Neural cell (in vitro differentiated cells): Measurements from ENCODE around the gene DOCK9.

Experiments used
- EP300 ChIP-seq: fragments of 450-650 bp; conservative IDR thresholded peaks from 2 replicates; pipeline ENCODE4 v1.6.1; 2014; ENCODE audit warnings: antibody characterized with exemption, mild to moderate bottlenecking, moderate library complexity; ENCODE audit not compliant: poor library complexity, severe bottlenecking
- EZH2 ChIP-seq: fragments of 200-600, 300-800 bp; shearing (Covaris generic), sonication (generic); IDR thresholded peaks from 2 replicates; pipeline ENCODE4 v1.6.1; 2014; ENCODE audit warnings: antibody characterized with exemption, low read length, borderline replicate concordance, mild to moderate bottlenecking; ENCODE audit not compliant: insufficient read depth, poor library complexity, severe bottlenecking
- MXI1 ChIP-seq: fragments of 450-650 bp; conservative IDR thresholded peaks from 2 replicates; pipeline ENCODE4 v1.6.1; 2014; ENCODE audit warnings: antibody characterized with exemption, mild to moderate bottlenecking; ENCODE audit not compliant: poor library complexity, severe bottlenecking
- POLR2AphosphoS5 ChIP-seq: IDR thresholded peaks from 2 replicates; pipeline ENCODE4 v1.6.1; 2012
- RAD21 ChIP-seq: fragments of 450-650 bp; conservative IDR thresholded peaks from 2 replicates; pipeline ENCODE4 v1.6.1; 2014; ENCODE audit warnings: antibody characterized with exemption, mild to moderate bottlenecking, moderate library complexity
- TAF1 ChIP-seq: IDR thresholded peaks from 2 replicates; pipeline ENCODE4 v1.6.1; 2012; ENCODE audit warnings: low read depth
- TF ChIP-seq, protein P1 (sequence below): fragments of 450-650 bp; IDR thresholded peaks from 2 replicates; pipeline ENCODE4 v1.5.1; 2014; ENCODE audit warnings: antibody characterized with exemption, mild to moderate bottlenecking, moderate library complexity; ENCODE audit not compliant: poor library complexity, severe bottlenecking
- TF ChIP-seq, protein P2 (sequence below): IDR thresholded peaks from 2 replicates; pipeline ENCODE4 v1.6.1; 2012; ENCODE audit warnings: borderline replicate concordance

DNA sequence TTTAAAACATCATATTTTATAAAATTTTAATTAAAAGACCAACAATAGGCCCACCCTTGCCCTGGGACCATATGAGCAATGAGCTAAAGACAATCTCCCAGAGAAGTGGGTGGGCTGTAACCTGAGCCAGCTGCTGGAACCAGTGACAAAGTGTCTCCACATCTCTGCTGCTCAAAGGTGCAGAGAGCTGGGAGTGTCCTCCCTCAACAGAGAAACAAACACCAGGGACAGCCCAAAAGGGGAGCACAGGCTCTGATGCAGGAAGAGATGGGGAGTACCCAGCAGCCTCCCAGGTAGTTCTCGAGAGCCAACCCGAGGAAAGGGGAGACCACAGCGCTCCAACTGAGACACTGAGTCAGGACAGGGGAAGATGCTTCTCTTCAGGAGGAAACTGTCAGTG, 39.1 kb downstream of the DOCK9 start:
- TF ChIP-seq, protein P1, sequence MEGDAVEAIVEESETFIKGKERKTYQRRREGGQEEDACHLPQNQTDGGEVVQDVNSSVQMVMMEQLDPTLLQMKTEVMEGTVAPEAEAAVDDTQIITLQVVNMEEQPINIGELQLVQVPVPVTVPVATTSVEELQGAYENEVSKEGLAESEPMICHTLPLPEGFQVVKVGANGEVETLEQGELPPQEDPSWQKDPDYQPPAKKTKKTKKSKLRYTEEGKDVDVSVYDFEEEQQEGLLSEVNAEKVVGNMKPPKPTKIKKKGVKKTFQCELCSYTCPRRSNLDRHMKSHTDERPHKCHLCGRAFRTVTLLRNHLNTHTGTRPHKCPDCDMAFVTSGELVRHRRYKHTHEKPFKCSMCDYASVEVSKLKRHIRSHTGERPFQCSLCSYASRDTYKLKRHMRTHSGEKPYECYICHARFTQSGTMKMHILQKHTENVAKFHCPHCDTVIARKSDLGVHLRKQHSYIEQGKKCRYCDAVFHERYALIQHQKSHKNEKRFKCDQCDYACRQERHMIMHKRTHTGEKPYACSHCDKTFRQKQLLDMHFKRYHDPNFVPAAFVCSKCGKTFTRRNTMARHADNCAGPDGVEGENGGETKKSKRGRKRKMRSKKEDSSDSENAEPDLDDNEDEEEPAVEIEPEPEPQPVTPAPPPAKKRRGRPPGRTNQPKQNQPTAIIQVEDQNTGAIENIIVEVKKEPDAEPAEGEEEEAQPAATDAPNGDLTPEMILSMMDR, result no peak
- TF ChIP-seq RAD21 (no peak), EP300 (no peak), POLR2AphosphoS5 (no peak), TAF1 (no peak), EZH2 (no peak), MXI1 (no peak)
- TF ChIP-seq, protein P2, sequence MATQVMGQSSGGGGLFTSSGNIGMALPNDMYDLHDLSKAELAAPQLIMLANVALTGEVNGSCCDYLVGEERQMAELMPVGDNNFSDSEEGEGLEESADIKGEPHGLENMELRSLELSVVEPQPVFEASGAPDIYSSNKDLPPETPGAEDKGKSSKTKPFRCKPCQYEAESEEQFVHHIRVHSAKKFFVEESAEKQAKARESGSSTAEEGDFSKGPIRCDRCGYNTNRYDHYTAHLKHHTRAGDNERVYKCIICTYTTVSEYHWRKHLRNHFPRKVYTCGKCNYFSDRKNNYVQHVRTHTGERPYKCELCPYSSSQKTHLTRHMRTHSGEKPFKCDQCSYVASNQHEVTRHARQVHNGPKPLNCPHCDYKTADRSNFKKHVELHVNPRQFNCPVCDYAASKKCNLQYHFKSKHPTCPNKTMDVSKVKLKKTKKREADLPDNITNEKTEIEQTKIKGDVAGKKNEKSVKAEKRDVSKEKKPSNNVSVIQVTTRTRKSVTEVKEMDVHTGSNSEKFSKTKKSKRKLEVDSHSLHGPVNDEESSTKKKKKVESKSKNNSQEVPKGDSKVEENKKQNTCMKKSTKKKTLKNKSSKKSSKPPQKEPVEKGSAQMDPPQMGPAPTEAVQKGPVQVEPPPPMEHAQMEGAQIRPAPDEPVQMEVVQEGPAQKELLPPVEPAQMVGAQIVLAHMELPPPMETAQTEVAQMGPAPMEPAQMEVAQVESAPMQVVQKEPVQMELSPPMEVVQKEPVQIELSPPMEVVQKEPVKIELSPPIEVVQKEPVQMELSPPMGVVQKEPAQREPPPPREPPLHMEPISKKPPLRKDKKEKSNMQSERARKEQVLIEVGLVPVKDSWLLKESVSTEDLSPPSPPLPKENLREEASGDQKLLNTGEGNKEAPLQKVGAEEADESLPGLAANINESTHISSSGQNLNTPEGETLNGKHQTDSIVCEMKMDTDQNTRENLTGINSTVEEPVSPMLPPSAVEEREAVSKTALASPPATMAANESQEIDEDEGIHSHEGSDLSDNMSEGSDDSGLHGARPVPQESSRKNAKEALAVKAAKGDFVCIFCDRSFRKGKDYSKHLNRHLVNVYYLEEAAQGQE, result no peak
